HepG2 (cell line): Measurements from ENCODE around the gene SPIB. TPM values are rescaled to one million over a fixed set of nuclear protein-coding genes. Genes with fewer than 3 reads are reported as not detected.

Source experiments
- AHR ChIP-seq: IDR thresholded peaks from 2 replicates; pipeline ENCODE4 v1.6.1; 2018; ENCODE audit warnings: missing genetic modification reagents, missing compliant biosample characterization
- BHLHE40 ChIP-seq: IDR thresholded peaks from 2 replicates; pipeline ENCODE4 v1.6.1; 2011; ENCODE audit warnings: low read length, improper control_type of control experiment
- CHD2 ChIP-seq: IDR thresholded peaks from 2 replicates; pipeline ENCODE4 v1.6.1; 2011; ENCODE audit warnings: low read depth, low read length, improper control_type of control experiment
- FOXO1 ChIP-seq: sonication (generic); formaldehyde crosslinking; IDR thresholded peaks from 2 replicates; pipeline ENCODE4 v1.4.0; 2020; ENCODE audit warnings: missing genetic modification reagents
- GABPB1 ChIP-seq: IDR thresholded peaks from 2 replicates; pipeline ENCODE4 v1.6.1; 2016; ENCODE audit warnings: mild to moderate bottlenecking, missing genetic modification reagents, moderate library complexity, missing compliant biosample characterization
- HDAC2 ChIP-seq: sonication (generic); formaldehyde crosslinking; IDR thresholded peaks from 2 replicates; pipeline ENCODE4 v1.4.0; 2020; ENCODE audit warnings: missing genetic modification reagents
- HOXA7 ChIP-seq: sonication (generic); formaldehyde crosslinking; IDR thresholded peaks from 2 replicates; pipeline ENCODE4 v1.8.1; 2022; ENCODE audit warnings: mild to moderate bottlenecking, missing genetic modification reagents, moderate library complexity
- PAWR ChIP-seq: sonication (generic); formaldehyde crosslinking; IDR thresholded peaks from 2 replicates; pipeline ENCODE4 v1.4.0; 2020; ENCODE audit warnings: missing genetic modification reagents, mild to moderate bottlenecking, borderline replicate concordance
- REPIN1 ChIP-seq: sonication (generic); formaldehyde crosslinking; IDR thresholded peaks from 2 replicates; pipeline ENCODE4 v1.8.0; 2022; ENCODE audit warnings: missing genetic modification reagents, low read depth, mild to moderate bottlenecking, borderline replicate concordance
- SPEN ChIP-seq: sonication (generic); formaldehyde crosslinking; IDR thresholded peaks from 2 replicates; pipeline ENCODE4 v1.5.1; 2020; ENCODE audit warnings: low read depth, mild to moderate bottlenecking, missing genetic modification reagents
- TBX2 ChIP-seq: sonication (generic); formaldehyde crosslinking; IDR thresholded peaks from 2 replicates; pipeline ENCODE4 v1.5.0; 2020; ENCODE audit warnings: missing genetic modification reagents, mild to moderate bottlenecking, borderline replicate concordance
- TEAD3 ChIP-seq: optimal IDR thresholded peaks from 2 replicates; pipeline ENCODE3; 2016; ENCODE audit warnings: borderline replicate concordance
- TFAP4 ChIP-seq: sonication (generic); IDR thresholded peaks from 2 replicates; pipeline ENCODE4 v1.6.1; 2016; ENCODE audit warnings: low read depth, borderline replicate concordance
- TFDP1 ChIP-seq: IDR thresholded peaks from 2 replicates; pipeline ENCODE4 v1.6.1; 2016; ENCODE audit warnings: missing compliant biosample characterization, missing genetic modification reagents, borderline replicate concordance
- ZNF343 ChIP-seq: sonication (generic); formaldehyde crosslinking; IDR thresholded peaks from 2 replicates; pipeline ENCODE4 v1.4.0; 2020; ENCODE audit warnings: mild to moderate bottlenecking, missing genetic modification reagents
- polyA plus RNA-seq, 8 experiments: library from polyadenylated mRNA; depleted of rRNA in 3 of 8; stranded (reverse) in 7 of 8; unstranded in 1 of 8; fragments of >200 nt; fragmentation: Illumina TruSeq in 4 of 8; extraction: Trizol in 4 of 8; gene quantifications; 2 replicates each; pipeline versions ENCODE4 v1.2.1 to v1.2.3, GENCODE V29; 2011 to 2016; ENCODE audit warnings: low read depth in 4 of 8, missing spikeins in 1 of 8, mixed read lengths in 1 of 8; ENCODE audit not compliant: insufficient read depth in 1 of 8
- total RNA-seq, 5 experiments: library from RNA; depleted of rRNA; stranded (reverse); fragments of >200 nt; fragmentation: Illumina TruSeq; extraction: Trizol; gene quantifications; 2 replicates each; pipeline ENCODE4 v1.2.3, GENCODE V29; 2016; ENCODE audit warnings: low read depth in 1 of 5
- TF ChIP-seq, protein P1 (sequence below): sonication (generic); formaldehyde crosslinking; IDR thresholded peaks from 2 replicates; pipeline ENCODE4 v1.8.0; 2022; ENCODE audit warnings: missing genetic modification reagents, mild to moderate bottlenecking, moderate library complexity, borderline replicate concordance
- TF ChIP-seq, protein P2 (sequence below): IDR thresholded peaks from 2 replicates; pipeline ENCODE4 v1.4.0; 2020; ENCODE audit warnings: mild to moderate bottlenecking, missing genetic modification reagents
- TF ChIP-seq, protein P3 (sequence below): sonication (generic); formaldehyde crosslinking; IDR thresholded peaks from 2 replicates; pipeline ENCODE4 v1.5.0; 2020; ENCODE audit warnings: missing genetic modification reagents, mild to moderate bottlenecking, borderline replicate concordance

Gene SPIB
- total and polyA plus RNA-seq, 2 of the 13 experiments (the other 11 are each of a cell fraction or from before 2014, with no cell fraction given), result 0.04 TPM; not detected in 1

- TF ChIP-seq HDAC2 (CRISPR knock-in tag) (peak; percentile 21; the same call in 1 of the 2 replicates), HOXA7 (CRISPR knock-in tag) (no peak), CHD2 (peak; percentile 86), AHR (0 out of 2 replicates have a peak, but pooled peaks have one; percentile 73), GABPB1 (CRISPR knock-in tag) (peak; percentile 52; the same call in 1 of the 2 replicates), REPIN1 (CRISPR knock-in tag) (peak; percentile 26; the same call in 1 of the 2 replicates), TFDP1 (CRISPR knock-in tag) (peak; percentile 61; the same call in 1 of the 2 replicates), ZNF343 (CRISPR knock-in tag) (peak; percentile 94; the same call in 1 of the 2 replicates), FOXO1 (peak; percentile 32; the same call in 1 of the 2 replicates), TEAD3 (CRISPR knock-in tag) (no peak), SPEN (CRISPR knock-in tag) (peak; percentile 37; the same call in 1 of the 2 replicates), BHLHE40 (peak; percentile 56), TBX2 (CRISPR knock-in tag) (peak; percentile 33; the same call in 1 of the 2 replicates), TFAP4 (peak; percentile 15; the same call in 1 of the 2 replicates), PAWR (CRISPR knock-in tag) (no peak)
- TF ChIP-seq, protein P1, sequence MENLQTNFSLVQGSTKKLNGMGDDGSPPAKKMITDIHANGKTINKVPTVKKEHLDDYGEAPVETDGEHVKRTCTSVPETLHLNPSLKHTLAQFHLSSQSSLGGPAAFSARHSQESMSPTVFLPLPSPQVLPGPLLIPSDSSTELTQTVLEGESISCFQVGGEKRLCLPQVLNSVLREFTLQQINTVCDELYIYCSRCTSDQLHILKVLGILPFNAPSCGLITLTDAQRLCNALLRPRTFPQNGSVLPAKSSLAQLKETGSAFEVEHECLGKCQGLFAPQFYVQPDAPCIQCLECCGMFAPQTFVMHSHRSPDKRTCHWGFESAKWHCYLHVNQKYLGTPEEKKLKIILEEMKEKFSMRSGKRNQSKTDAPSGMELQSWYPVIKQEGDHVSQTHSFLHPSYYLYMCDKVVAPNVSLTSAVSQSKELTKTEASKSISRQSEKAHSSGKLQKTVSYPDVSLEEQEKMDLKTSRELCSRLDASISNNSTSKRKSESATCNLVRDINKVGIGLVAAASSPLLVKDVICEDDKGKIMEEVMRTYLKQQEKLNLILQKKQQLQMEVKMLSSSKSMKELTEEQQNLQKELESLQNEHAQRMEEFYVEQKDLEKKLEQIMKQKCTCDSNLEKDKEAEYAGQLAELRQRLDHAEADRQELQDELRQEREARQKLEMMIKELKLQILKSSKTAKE (CRISPR knock-in tag), result no peak
- TF ChIP-seq, protein P2, sequence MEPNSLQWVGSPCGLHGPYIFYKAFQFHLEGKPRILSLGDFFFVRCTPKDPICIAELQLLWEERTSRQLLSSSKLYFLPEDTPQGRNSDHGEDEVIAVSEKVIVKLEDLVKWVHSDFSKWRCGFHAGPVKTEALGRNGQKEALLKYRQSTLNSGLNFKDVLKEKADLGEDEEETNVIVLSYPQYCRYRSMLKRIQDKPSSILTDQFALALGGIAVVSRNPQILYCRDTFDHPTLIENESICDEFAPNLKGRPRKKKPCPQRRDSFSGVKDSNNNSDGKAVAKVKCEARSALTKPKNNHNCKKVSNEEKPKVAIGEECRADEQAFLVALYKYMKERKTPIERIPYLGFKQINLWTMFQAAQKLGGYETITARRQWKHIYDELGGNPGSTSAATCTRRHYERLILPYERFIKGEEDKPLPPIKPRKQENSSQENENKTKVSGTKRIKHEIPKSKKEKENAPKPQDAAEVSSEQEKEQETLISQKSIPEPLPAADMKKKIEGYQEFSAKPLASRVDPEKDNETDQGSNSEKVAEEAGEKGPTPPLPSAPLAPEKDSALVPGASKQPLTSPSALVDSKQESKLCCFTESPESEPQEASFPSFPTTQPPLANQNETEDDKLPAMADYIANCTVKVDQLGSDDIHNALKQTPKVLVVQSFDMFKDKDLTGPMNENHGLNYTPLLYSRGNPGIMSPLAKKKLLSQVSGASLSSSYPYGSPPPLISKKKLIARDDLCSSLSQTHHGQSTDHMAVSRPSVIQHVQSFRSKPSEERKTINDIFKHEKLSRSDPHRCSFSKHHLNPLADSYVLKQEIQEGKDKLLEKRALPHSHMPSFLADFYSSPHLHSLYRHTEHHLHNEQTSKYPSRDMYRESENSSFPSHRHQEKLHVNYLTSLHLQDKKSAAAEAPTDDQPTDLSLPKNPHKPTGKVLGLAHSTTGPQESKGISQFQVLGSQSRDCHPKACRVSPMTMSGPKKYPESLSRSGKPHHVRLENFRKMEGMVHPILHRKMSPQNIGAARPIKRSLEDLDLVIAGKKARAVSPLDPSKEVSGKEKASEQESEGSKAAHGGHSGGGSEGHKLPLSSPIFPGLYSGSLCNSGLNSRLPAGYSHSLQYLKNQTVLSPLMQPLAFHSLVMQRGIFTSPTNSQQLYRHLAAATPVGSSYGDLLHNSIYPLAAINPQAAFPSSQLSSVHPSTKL (CRISPR knock-in tag), result no peak
- TF ChIP-seq, protein P3, sequence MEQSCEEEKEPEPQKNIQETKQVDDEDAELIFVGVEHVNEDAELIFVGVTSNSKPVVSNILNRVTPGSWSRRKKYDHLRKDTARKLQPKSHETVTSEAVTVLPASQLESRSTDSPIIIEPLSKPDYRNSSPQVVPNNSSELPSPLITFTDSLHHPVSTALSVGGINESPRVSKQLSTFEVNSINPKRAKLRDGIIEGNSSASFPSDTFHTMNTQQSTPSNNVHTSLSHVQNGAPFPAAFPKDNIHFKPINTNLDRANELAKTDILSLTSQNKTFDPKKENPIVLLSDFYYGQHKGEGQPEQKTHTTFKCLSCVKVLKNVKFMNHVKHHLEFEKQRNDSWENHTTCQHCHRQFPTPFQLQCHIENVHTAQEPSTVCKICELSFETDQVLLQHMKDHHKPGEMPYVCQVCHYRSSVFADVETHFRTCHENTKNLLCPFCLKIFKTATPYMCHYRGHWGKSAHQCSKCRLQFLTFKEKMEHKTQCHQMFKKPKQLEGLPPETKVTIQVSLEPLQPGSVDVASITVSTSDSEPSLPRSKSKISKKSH (CRISPR knock-in tag), result 0 out of 2 replicates have a peak, but pooled peaks have one; percentile 39
Observed at GRCh38 chr19:50431343-50432220, 12.8 kb downstream of the SPIB start (continued).
